Measurements from ENCODE around the gene CREB5. TPM values are rescaled to one million over a fixed set of nuclear protein-coding genes. Genes with fewer than 3 reads are reported as not detected.

Gene CREB5
- total RNA-seq, 1 experiment from 2014 or later: 0.49 TPM

DNA sequence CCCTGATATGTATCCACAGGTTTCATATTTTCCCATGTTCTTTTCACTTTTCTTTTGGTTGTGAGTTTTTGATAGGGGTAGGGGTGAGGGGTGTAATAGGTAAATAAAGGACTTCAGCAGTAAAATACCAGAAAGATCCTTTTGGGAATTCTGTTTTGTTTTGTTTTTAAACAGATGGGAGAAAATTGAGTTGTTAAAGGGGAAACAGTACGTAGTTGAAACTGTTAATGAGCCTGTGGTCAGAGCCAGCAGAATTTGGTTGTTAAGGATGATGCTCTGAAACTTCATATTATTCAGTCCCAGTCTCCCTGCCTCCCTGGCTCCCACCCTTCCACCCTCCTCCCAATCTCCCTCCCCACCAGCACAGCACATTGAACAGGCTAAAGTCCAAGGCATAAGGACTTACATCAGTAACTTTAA is 195.9 kb downstream of the CREB5 start:
- RAD21 ChIA-PET (ENCODE audit: low non-redundant PET in 1 of 2, low total read pairs in 2 of 2, uncharacterized antibody in 2 of 2, unreplicated experiment in 2 of 2): no interaction called here
- Histone ChIP-seq H3K4me1 (ENCODE audit: control insufficient read depth in 1 of 2, insufficient read depth in 2 of 2, low read length in 2 of 2) (peaks cover 14 to 25% of the 10 kb centered on the region in 2 experiments), H3K27ac (ENCODE audit: low read depth, low read length) (no peak overlapping the region), H3K9me3 (ENCODE audit: control insufficient read depth in 1 of 2, insufficient read depth in 1 of 2, low read depth in 1 of 2, low read length in 2 of 2) (no peaks in the 10 kb centered on the region), H3K4me2 (ENCODE audit: low read length) (no peak overlapping the region), H4K20me1 (ENCODE audit: insufficient read depth) (no peaks in the 10 kb centered on the region), H3K36me3 (ENCODE audit: control insufficient read depth in 1 of 2, insufficient read depth in 2 of 2, low read length in 2 of 2) (no peaks in the 10 kb centered on the region), H2AFZ (ENCODE audit: low read depth, low read length, poor library complexity, severe bottlenecking) (no peak overlapping the region), H3K9me2 (ENCODE audit: insufficient read depth) (no peaks in the 10 kb centered on the region), H3K79me2 (ENCODE audit: insufficient read depth, low read length) (no peaks in the 10 kb centered on the region), H3K4me3 (replicated peaks in 1 of 2; ENCODE audit: low read depth in 1 of 2, low read length in 2 of 2) (no peak overlapping the region), H3K27me3 (ENCODE audit: insufficient read depth, low read length) (no peaks in the 10 kb centered on the region), H3K9ac (ENCODE audit: low read length) (no peak overlapping the region)
- CTCF ChIA-PET: no interaction called here
- BruUV-seq (replicated peaks): no TSS peak
- intact Hi-C loops (cut with micrococcal nuclease): no loop called here
- POLR2A ChIA-PET: no interaction called here
- DNase-seq (ENCODE audit: low read depth, low spot score) (no peak), ATAC-seq (no peak)
- no peak for TF ChIP-seq CBX3 (IDR thresholded peaks at IDR 0.05; ENCODE audit: low read depth)
- no peak for TF ChIP-seq POLR2AphosphoS5 (IDR thresholded peaks at IDR 0.05; ENCODE audit: low read depth, low read length)
- TF ChIP-seq, protein P1, sequence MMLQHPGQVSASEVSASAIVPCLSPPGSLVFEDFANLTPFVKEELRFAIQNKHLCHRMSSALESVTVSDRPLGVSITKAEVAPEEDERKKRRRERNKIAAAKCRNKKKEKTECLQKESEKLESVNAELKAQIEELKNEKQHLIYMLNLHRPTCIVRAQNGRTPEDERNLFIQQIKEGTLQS (IDR thresholded peaks at IDR 0.05): no peak
- no peak for TF ChIP-seq SRF (IDR thresholded peaks at IDR 0.05; ENCODE audit: low read depth)
- no peak for TF ChIP-seq RAD21 (IDR thresholded peaks at IDR 0.05; ENCODE audit: low read depth)

DNA sequence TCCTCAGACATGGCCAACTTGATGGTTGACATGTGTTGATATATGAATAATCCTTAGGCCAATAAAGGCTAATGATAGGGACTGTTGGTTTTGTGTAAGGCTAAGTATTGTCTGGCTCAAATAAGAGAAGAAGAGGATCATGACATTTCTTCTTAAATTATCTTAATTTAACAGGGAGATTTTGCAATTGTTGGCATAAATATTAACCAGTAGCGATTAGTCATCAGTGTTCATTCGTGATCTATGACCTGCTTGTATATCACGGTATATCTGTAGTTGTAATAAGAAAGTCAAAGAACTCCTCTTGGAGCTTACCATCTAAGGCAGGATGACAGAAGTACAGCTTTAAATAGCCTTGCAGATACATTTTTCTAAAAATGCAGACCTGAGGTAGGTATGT is 196.4 kb downstream of the CREB5 start:
- no peaks in the 10 kb centered on the region for H3K9me3 ChIP-seq (ENCODE audit: control insufficient read depth in 1 of 2, insufficient read depth in 1 of 2, low read depth in 1 of 2, low read length in 2 of 2)
- RAD21 ChIA-PET (ENCODE audit: low non-redundant PET in 1 of 2, low total read pairs in 2 of 2, uncharacterized antibody in 2 of 2, unreplicated experiment in 2 of 2): no interaction called here
- no TSS peak for BruUV-seq (replicated peaks)
- no peak for TF ChIP-seq ZFX (IDR thresholded peaks at IDR 0.05)
- H3K79me2 ChIP-seq (ENCODE audit: insufficient read depth, low read length): no peaks in the 10 kb centered on the region
- CTCF ChIA-PET: no interaction called here
- DNase-seq (ENCODE audit: low read depth, low spot score) (no peak), ATAC-seq (no peak)
- POLR2A ChIA-PET: no interaction called here
- no peaks in the 10 kb centered on the region for H3K9me2 ChIP-seq (ENCODE audit: insufficient read depth)
- no peaks in the 10 kb centered on the region for H3K27me3 ChIP-seq (ENCODE audit: insufficient read depth, low read length)
- peaks cover 18 to 30% of the 10 kb centered on the region in 2 experiments for H3K4me1 ChIP-seq (ENCODE audit: control insufficient read depth in 1 of 2, insufficient read depth in 2 of 2, low read length in 2 of 2)
- no peak overlapping the region for H3K27ac ChIP-seq (ENCODE audit: low read depth, low read length)
- intact Hi-C loops (cut with micrococcal nuclease): no loop called here
- H3K4me2 ChIP-seq (ENCODE audit: low read length): no peak overlapping the region
- H4K20me1 ChIP-seq (ENCODE audit: insufficient read depth): no peaks in the 10 kb centered on the region
- H3K9ac ChIP-seq (ENCODE audit: low read length): no peak overlapping the region
- no peaks in the 10 kb centered on the region for H3K36me3 ChIP-seq (ENCODE audit: control insufficient read depth in 1 of 2, insufficient read depth in 2 of 2, low read length in 2 of 2)
- H3K4me3 ChIP-seq (replicated peaks in 1 of 2; ENCODE audit: low read depth in 1 of 2, low read length in 2 of 2): no peak overlapping the region
- no peak overlapping the region for H2AFZ ChIP-seq (ENCODE audit: low read depth, low read length, poor library complexity, severe bottlenecking)
